ENCODE results near the gene TSPAN5. TPM values are rescaled to one million over a fixed set of nuclear protein-coding genes. Genes with fewer than 3 reads are reported as not detected.
A peak's percentile ranks its signal among the peaks of the same experiment; 100 is the strongest.

TSPAN5 gene
- total RNA-seq, 1 experiment from 2014 or later = 41.8 TPM

GRCh38 chr4:98659741-98660462 lies 1.5 kb upstream of the TSPAN5 start:
- Histone ChIP-seq H3K36me3 (ENCODE audit: low read depth, low read length) (no peaks in the 10 kb centered on the region), H3K9me3 (ENCODE audit: low read length) (no peaks in the 10 kb centered on the region), H3K27me3 (ENCODE audit: low read length) (no peaks in the 10 kb centered on the region), H3K4me1 (ENCODE audit: insufficient read depth, low read length) (peaks cover 55% of the 10 kb centered on the region), H4K20me1 (ENCODE audit: low read length) (no peaks in the 10 kb centered on the region), H2AFZ (ENCODE audit: low read length) (no peak overlapping the region), H3K4me3 (ENCODE audit: low read length) (peak overlapping the region; percentile 86; the same call in 1 of the 2 replicates), H3K79me2 (ENCODE audit: low read length) (peaks cover 47% of the 10 kb centered on the region), H3K9ac (ENCODE audit: low read length) (no peak overlapping the region), H3K27ac (ENCODE audit: low read length) (peak overlapping the region; percentile 52), H3K9me2 (replicated peaks; ENCODE audit: low read length) (no peaks in the 10 kb centered on the region), H3F3A (ENCODE audit: low read length, unreplicated experiment) (peaks cover 4% of the 10 kb centered on the region), H3K4me2 (ENCODE audit: low read length) (peak overlapping the region; percentile 81)
- BruUV-seq (replicated peaks) = no TSS peak
- DNase-seq (peak; percentile 76), ATAC-seq (peak; percentile 25)
- intact Hi-C loops (cut with micrococcal nuclease) = loop anchor here (5.0 to 10.0 kb wide), 5 partner anchors 88 to 515 kb away; partner anchors contain the start of genes EIF4E and STPG2
- ChIA-PET CTCF (interaction anchor here (0.6 to 1.8 kb wide), 2 partner anchors 177 to 192 kb away, joined by 3 to 6 read pairs; no protein-coding TSS in a partner anchor), POLR2A (ENCODE audit: unreplicated experiment) (interaction anchor here (0.5 to 0.7 kb wide), 4 partner anchors 31 to 229 kb away, joined by 4 to 7 read pairs (median 5); no protein-coding TSS in a partner anchor)
- no peak for TF ChIP-seq EZH2phosphoT487 (IDR thresholded peaks at IDR 0.05; ENCODE audit: borderline replicate concordance, low read length)
- TF ChIP-seq CTCF (conservative IDR thresholded peaks at IDR 0.05; ENCODE audit: low read depth, low read length) = no peak
- TF ChIP-seq EZH2 (IDR thresholded peaks at IDR 0.05; ENCODE audit: low read length, unreplicated experiment) = no peak

- POLR2A ChIA-PET (ENCODE audit: unreplicated experiment) = interaction anchor here (0.5 to 0.6 kb wide), 2 partner anchors 30 to 31 kb away, joined by 4 to 5 read pairs; no protein-coding TSS in a partner anchor
- intact Hi-C loops (cut with micrococcal nuclease) = loop anchor here (5.0 to 10.0 kb wide), 5 partner anchors 87 to 514 kb away; partner anchors contain the start of genes EIF4E and STPG2
- no peaks in the 10 kb centered on the region for H4K20me1 ChIP-seq (ENCODE audit: low read length)
- CTCF ChIA-PET = interaction anchor here (1.8 kb wide), 1 partner anchor 191 kb away, joined by 6 read pairs; no protein-coding TSS in a partner anchor
- H3K27ac ChIP-seq (ENCODE audit: low read length) = peak overlapping the region; percentile 52
- peaks cover 48% of the 10 kb centered on the region for H3K79me2 ChIP-seq (ENCODE audit: low read length)
- peak overlapping the region; percentile 24; the same call in 1 of the 2 replicates for H2AFZ ChIP-seq (ENCODE audit: low read length)
- peak overlapping the region; percentile 81 for H3K4me2 ChIP-seq (ENCODE audit: low read length)
- H3K9ac ChIP-seq (ENCODE audit: low read length) = peak overlapping the region; percentile 91
- H3K4me1 ChIP-seq (ENCODE audit: insufficient read depth, low read length) = peaks cover 58% of the 10 kb centered on the region
- peaks cover 6% of the 10 kb centered on the region for H3F3A ChIP-seq (ENCODE audit: low read length, unreplicated experiment)
- peak; percentile 30 for DNase-seq
- no peak for TF ChIP-seq CTCF (conservative IDR thresholded peaks at IDR 0.05; ENCODE audit: low read depth, low read length)
- no peak for TF ChIP-seq EZH2phosphoT487 (IDR thresholded peaks at IDR 0.05; ENCODE audit: borderline replicate concordance, low read length)
- no peaks in the 10 kb centered on the region for H3K9me2 ChIP-seq (replicated peaks; ENCODE audit: low read length)
- ATAC-seq = no peak
- H3K27me3 ChIP-seq (ENCODE audit: low read length) = no peaks in the 10 kb centered on the region
- H3K36me3 ChIP-seq (ENCODE audit: low read depth, low read length) = no peaks in the 10 kb centered on the region
- BruUV-seq (replicated peaks) = TSS peak; percentile 8
- no peaks in the 10 kb centered on the region for H3K9me3 ChIP-seq (ENCODE audit: low read length)
- H3K4me3 ChIP-seq (ENCODE audit: low read length) = peak overlapping the region; percentile 86
Observed at GRCh38 chr4:98659106-98659592, 738 bp upstream of the TSPAN5 start.
